GM23338 (cell line): ENCODE data around the gene KLHL13. TPM values are rescaled to one million over a fixed set of nuclear protein-coding genes. Genes with fewer than 3 reads are reported as not detected.

Experiments
- CTCF ChIP-seq, 2 experiments: fragments of 200-600 bp in 1 of 2; sonication (generic) in 1 of 2; conservative IDR thresholded peaks; 2 replicates each; pipeline versions ENCODE4 v1.5.1 to v1.6.1; 2016 to 2017; ENCODE audit warnings: antibody characterized with exemption in 2 of 2, low read depth in 2 of 2, mild to moderate bottlenecking in 2 of 2, moderate library complexity in 1 of 2
- EZH2phosphoT487 ChIP-seq: fragments of 200-600 bp; sonication (generic); IDR thresholded peaks from one replicate; pipeline ENCODE4 v1.8.1; 2018; ENCODE audit warnings: antibody characterized with exemption; ENCODE audit not compliant: unreplicated experiment
- NANOG ChIP-seq: IDR thresholded peaks from 2 replicates; pipeline ENCODE4 v1.6.1; 2016; ENCODE audit warnings: antibody characterized with exemption, borderline replicate concordance
- REST ChIP-seq: IDR thresholded peaks from one replicate; pipeline ENCODE4 v1.6.1; 2018; ENCODE audit warnings: antibody characterized with exemption; ENCODE audit not compliant: unreplicated experiment
- ZNF462 ChIP-seq: fragments of 250-450 bp; sonication (Bioruptor Pico); IDR thresholded peaks from 2 replicates; pipeline ENCODE4 v1.5.0; 2020; ENCODE audit warnings: mild to moderate bottlenecking, moderate library complexity
- polyA plus RNA-seq: library from polyadenylated mRNA; unstranded; fragments of >200 nt; fragmentation: Nextera tagmentation; extraction: Ambion mirVana; gene quantifications from 2 replicates; pipeline ENCODE4 v1.2.1, GENCODE V29; 2016
- total RNA-seq: library from RNA; depleted of rRNA; stranded (reverse); fragments of >200 nt; shearing (Covaris generic); gene quantifications from 2 replicates; pipeline ENCODE4 v1.2.3, GENCODE V29; 2014

KLHL13 gene
- total and polyA plus RNA-seq, 2 experiments from 2014 or later: 5.9 to 10.9 TPM

- TF ChIP-seq ZNF462 (CRISPR knock-in tag) (no peak), NANOG (no peak), CTCF (conservative IDR thresholded peaks at IDR 0.05; ENCODE audit: low read depth in 2 of 2) (no peak), REST (no peak), EZH2phosphoT487 (no peak)
These were observed 77.8 kb downstream of the KLHL13 start (continued) for GRCh38 chrX:118038614-118039365.
